IMR-90 (cell line): Measurements from ENCODE around the gene CCDC171. TPM values are rescaled to one million over a fixed set of nuclear protein-coding genes. Genes with fewer than 3 reads are reported as not detected.

Experiments
- ATAC-seq: fragments of 200-7000 bp; cut with Tn5 transposase; 2 replicates; pipeline ENCODE4 v1.9.1; 2020; ENCODE audit warnings: low read depth, mild to moderate bottlenecking, moderate library complexity
- BruUV-seq: library from RNA; stranded (reverse); fragments of 400-500 nt; replicated peaks from 2 replicates; lab custom pipeline; 2021; lab: Mats Ljungman, UMichigan
- CTCF ChIA-PET: fragments of 300-600 bp; formaldehyde crosslinking; extraction: SDS; loops from one replicate; lab custom pipeline; 2021; ENCODE audit warnings: antibody characterized with exemption; lab: Yijun Ruan, JAX
- POLR2A ChIA-PET: fragments of 300-600 bp; sonication (Branson Sonifier 250); formaldehyde crosslinking; loops from one replicate; lab custom pipeline; 2022; ENCODE audit warnings: antibody characterized with exemption; ENCODE audit not compliant: unreplicated experiment; lab: Charles Lee
- DNase-seq: peaks from one replicate; pipeline ENCODE4 v3.0.0; 2013
- H2AFZ ChIP-seq: replicated peaks from 2 replicates; pipeline ENCODE3; 2013; ENCODE audit warnings: low read length, mild to moderate bottlenecking; ENCODE audit not compliant: poor library complexity
- H2AK5ac ChIP-seq: 2 replicates; pipeline ENCODE4 v1.6.1; 2013; ENCODE audit warnings: low read depth, low read length, inconsistent platforms
- H2AK9ac ChIP-seq: replicated peaks from 2 replicates; pipeline ENCODE3; 2013; ENCODE audit warnings: mild to moderate bottlenecking, low read depth, low read length, moderate library complexity; ENCODE audit not compliant: poor library complexity
- H2BK120ac ChIP-seq: 2 replicates; pipeline ENCODE4 v1.6.1; 2013; ENCODE audit warnings: low read depth, low read length, inconsistent platforms
- H2BK15ac ChIP-seq: 3 replicates; pipeline ENCODE4 v1.6.1; 2013; ENCODE audit warnings: low read depth, low read length, inconsistent platforms
- H2BK20ac ChIP-seq: 2 replicates; pipeline ENCODE4 v1.6.1; 2013; ENCODE audit warnings: low read depth, mild to moderate bottlenecking, inconsistent platforms, low read length, moderate library complexity
- H2BK5ac ChIP-seq: 2 replicates; pipeline ENCODE4 v1.6.1; 2013; ENCODE audit warnings: mild to moderate bottlenecking, low read depth, low read length, inconsistent platforms; ENCODE audit not compliant: poor library complexity, severe bottlenecking
- H3K14ac ChIP-seq: replicated peaks from 2 replicates; pipeline ENCODE4 v1.6.1; 2013; ENCODE audit warnings: low read depth, low read length, inconsistent platforms
- H3K18ac ChIP-seq: 2 replicates; pipeline ENCODE4 v1.6.1; 2013; ENCODE audit warnings: low read depth, low read length, control low read depth
- H3K23ac ChIP-seq: 2 replicates; pipeline ENCODE4 v1.6.1; 2013; ENCODE audit warnings: low read depth, low read length, inconsistent platforms
- H3K27ac ChIP-seq: 2 replicates; pipeline ENCODE4 v1.5.1; 2013; ENCODE audit warnings: mild to moderate bottlenecking, control low read depth, low read length; ENCODE audit not compliant: insufficient read depth
- H3K27me3 ChIP-seq: 2 replicates; pipeline ENCODE4 v1.6.1; 2013; ENCODE audit warnings: low read length; ENCODE audit not compliant: control insufficient read depth, insufficient read depth
- H3K36me3 ChIP-seq: 2 replicates; pipeline ENCODE4 v1.6.1; 2013; ENCODE audit warnings: low read length, mixed read lengths; ENCODE audit not compliant: control insufficient read depth, insufficient read depth
- H3K4ac ChIP-seq: 2 replicates; pipeline ENCODE4 v1.6.1; 2013; ENCODE audit warnings: low read depth, low read length, inconsistent platforms
- H3K4me1 ChIP-seq: 2 replicates; pipeline ENCODE4 v1.6.1; 2013; ENCODE audit warnings: low read length, mixed read lengths; ENCODE audit not compliant: control insufficient read depth, insufficient read depth
- H3K4me2 ChIP-seq: 2 replicates; pipeline ENCODE4 v1.6.1; 2013; ENCODE audit warnings: low read depth, mild to moderate bottlenecking, control low read depth, low read length, moderate library complexity
- H3K4me3 ChIP-seq: 2 replicates; pipeline ENCODE4 v1.5.1; 2013; ENCODE audit warnings: low read depth, mild to moderate bottlenecking, control low read depth, low read length, moderate library complexity; ENCODE audit not compliant: insufficient read depth
- H3K56ac ChIP-seq: 2 replicates; pipeline ENCODE4 v1.6.1; 2013; ENCODE audit warnings: low read length, inconsistent platforms; ENCODE audit not compliant: insufficient read depth; ENCODE audit errors: extremely low read depth
- H3K79me1 ChIP-seq, 2 experiments: 2 replicates each; pipeline ENCODE4 v1.6.1; 2013; ENCODE audit warnings: low read length in 2 of 2, inconsistent platforms in 1 of 2, low read depth in 1 of 2
- H3K9ac ChIP-seq: 2 replicates; pipeline ENCODE4 v1.6.1; 2013; ENCODE audit warnings: low read depth, low read length, control low read depth
- H3K9me1 ChIP-seq: 2 replicates; pipeline ENCODE4 v1.6.1; 2013; ENCODE audit warnings: low read length, inconsistent platforms; ENCODE audit not compliant: insufficient read depth
- H3K9me3 ChIP-seq: 2 replicates; pipeline ENCODE4 v1.6.1; 2013; ENCODE audit warnings: low read length; ENCODE audit not compliant: control insufficient read depth, insufficient read depth
- H4K20me1 ChIP-seq: 2 replicates; pipeline ENCODE4 v1.6.1; 2013; ENCODE audit warnings: low read length, inconsistent platforms; ENCODE audit not compliant: insufficient read depth
- H4K5ac ChIP-seq: 2 replicates; pipeline ENCODE4 v1.6.1; 2013; ENCODE audit warnings: mild to moderate bottlenecking, low read depth, low read length, control low read depth
- H4K8ac ChIP-seq, 2 experiments: 2 replicates each; pipeline ENCODE4 v1.6.1; 2013; ENCODE audit warnings: low read depth in 2 of 2, low read length in 2 of 2, control low read depth in 1 of 2, inconsistent platforms in 1 of 2
- H4K91ac ChIP-seq: 2 replicates; pipeline ENCODE4 v1.6.1; 2013; ENCODE audit warnings: low read depth, low read length, inconsistent platforms; ENCODE audit not compliant: insufficient read depth
- BHLHE40 ChIP-seq: fragments of 150-350 bp; IDR thresholded peaks from 2 replicates; pipeline ENCODE4 v1.6.1; 2016; ENCODE audit warnings: mild to moderate bottlenecking, low read depth, low read length
- CEBPB ChIP-seq: IDR thresholded peaks from 2 replicates; pipeline ENCODE4 v1.6.1; 2012; ENCODE audit warnings: low read depth, low read length, improper control_type of control experiment
- CTCF ChIP-seq: conservative IDR thresholded peaks from 2 replicates; pipeline ENCODE4 v1.5.1; 2012; ENCODE audit warnings: mild to moderate bottlenecking, low read depth, low read length, improper control_type of control experiment
- ELK1 ChIP-seq: fragments of 150-350 bp; IDR thresholded peaks from 2 replicates; pipeline ENCODE4 v1.6.1; 2016; ENCODE audit warnings: low read depth, mild to moderate bottlenecking, low read length, moderate library complexity, borderline replicate concordance
- MAZ ChIP-seq: IDR thresholded peaks from 2 replicates; pipeline ENCODE4 v1.6.1; 2012; ENCODE audit warnings: low read depth, mild to moderate bottlenecking, low read length, improper control_type of control experiment, moderate library complexity, borderline replicate concordance
- MXI1 ChIP-seq: IDR thresholded peaks from 2 replicates; pipeline ENCODE4 v1.6.1; 2012; ENCODE audit warnings: low read depth, mild to moderate bottlenecking, low read length, moderate library complexity, borderline replicate concordance
- NFE2L2 ChIP-seq: fragments of 150-350 bp; IDR thresholded peaks from 2 replicates; pipeline ENCODE4 v1.6.1; 2016; ENCODE audit warnings: low read depth, mild to moderate bottlenecking, low read length
- RAD21 ChIP-seq: IDR thresholded peaks from 2 replicates; pipeline ENCODE4 v1.6.1; 2012; ENCODE audit warnings: low read length, improper control_type of control experiment
- RFX5 ChIP-seq: IDR thresholded peaks from 2 replicates; pipeline ENCODE4 v1.8.0; 2012; ENCODE audit warnings: low read depth, mild to moderate bottlenecking, low read length, moderate library complexity
- USF2 ChIP-seq: fragments of 150-350 bp; IDR thresholded peaks from 2 replicates; pipeline ENCODE4 v1.6.1; 2017; ENCODE audit warnings: mild to moderate bottlenecking, antibody characterized with exemption, low read length, low read depth
- WGBS, 2 experiments: methylation state at CpG; one replicate each; pipeline versions ENCODE4 v1.1.5 to v1.1.7; 2013; ENCODE audit warnings: missing lambda C conversion rate in 2 of 2; ENCODE audit not compliant: insufficient read length in 1 of 2; ENCODE audit errors: extremely low coverage in 2 of 2; 5-methylcytosine and 5-hydroxymethylcytosine counted together
- dilution Hi-C: fragments of 300-500 bp; cut with HindIII; formaldehyde crosslinking; loops from one replicate; pipeline ENCODE4 v1.14.3; 2018; ENCODE audit warnings: low sequenced_read_pairs; ENCODE audit not compliant: unreplicated experiment
- in situ Hi-C: fragments of 300-500 bp; cut with MboI; formaldehyde crosslinking; loops from 3 replicates; pipeline ENCODE4 v1.14.3; 2019; ENCODE audit warnings: low sequenced_read_pairs, inconsistent platforms, mixed read lengths
- intact Hi-C: fragments of 100-400 bp; cut with micrococcal nuclease; formaldehyde crosslinking; loops from 2 replicates; pipeline ENCODE4 v1.10.0; 2022
- polyA plus RNA-seq, 3 experiments: library from polyadenylated mRNA; depleted of rRNA; stranded (reverse); fragments of >200 nt; gene quantifications; 2 replicates each; pipeline ENCODE4 v1.2.3, GENCODE V29; 2012; ENCODE audit warnings: low replicate concordance in 1 of 3
- total RNA-seq: library from RNA; depleted of rRNA; stranded (reverse); fragments of >200 nt; gene quantifications from 2 replicates; pipeline ENCODE4 v1.2.3, GENCODE V29; 2012

CCDC171 gene
- total and polyA plus RNA-seq, 2 of the 4 experiments (the other 2 are of a cell fraction), result 0.63 to 2.2 TPM

- DNase-seq (no peak), ATAC-seq (no peak)
- intact Hi-C loops, result no loop called here
- Histone ChIP-seq H2BK120ac (no peak overlapping the region), H3K9me3 (no peaks in the 10 kb centered on the region), H3K27me3 (no peaks in the 10 kb centered on the region), H3K4me3 (no peak overlapping the region), H2BK20ac (no peak overlapping the region), H3K9me1 (no peaks in the 10 kb centered on the region), H3K27ac (no peak overlapping the region), H3K18ac (no peak overlapping the region), H3K36me3 (no peaks in the 10 kb centered on the region), H3K4ac (no peak overlapping the region), H2BK5ac (no peak overlapping the region), H2BK15ac (no peak overlapping the region), H3K14ac (no peak overlapping the region), H3K4me1 (no peaks in the 10 kb centered on the region), H4K20me1 (no peaks in the 10 kb centered on the region), H2AK9ac (no peak overlapping the region), H3K79me1 (no peaks in the 10 kb centered on the region), H4K8ac (no peak overlapping the region), H3K23ac (no peak overlapping the region), H3K4me2 (no peak overlapping the region), H3K9ac (no peak overlapping the region), H4K91ac (no peak overlapping the region), H2AFZ (no peak overlapping the region), H3K56ac (no peak overlapping the region), H4K5ac (no peak overlapping the region), H2AK5ac (no peak overlapping the region)
- ChIA-PET POLR2A (no interaction called here), CTCF (no interaction called here)
- dilution Hi-C loops, result no loop called here
- no TSS peak for BruUV-seq
- no CpG with 5 or more reads among the region's 3 CpGs for WGBS, 2 experiments
- no peak for TF ChIP-seq CEBPB
- no peak for TF ChIP-seq MAZ
- TF ChIP-seq CTCF, result no peak
- TF ChIP-seq BHLHE40, result no peak
- TF ChIP-seq NFE2L2, result no peak
- TF ChIP-seq ELK1, result no peak
- no peak for TF ChIP-seq RFX5
- TF ChIP-seq RAD21, result no peak
- TF ChIP-seq MXI1, result no peak
- no peak for TF ChIP-seq USF2
- in situ Hi-C loops, result no loop called here
These were observed 87.3 kb downstream of the CCDC171 start for GRCh38 chr9:15640121-15640520.
